Ishikawa (cell line): Measurements from ENCODE around the gene ABCC1.

Experiments used
- CEBPB ChIP-seq: IDR thresholded peaks from 2 replicates; pipeline ENCODE4 v1.6.1; 2012
- CREB1 ChIP-seq: IDR thresholded peaks from 2 replicates; pipeline ENCODE4 v1.6.1; 2012; ENCODE audit warnings: low read depth
- EGR1 ChIP-seq: IDR thresholded peaks from 2 replicates; pipeline ENCODE4 v1.6.1; 2012
- EP300 ChIP-seq: IDR thresholded peaks from 2 replicates; pipeline ENCODE4 v1.6.1; 2012; ENCODE audit warnings: borderline replicate concordance
- FOXM1 ChIP-seq: IDR thresholded peaks from 2 replicates; pipeline ENCODE4 v1.6.1; 2012; ENCODE audit warnings: low read depth, borderline replicate concordance
- NFIC ChIP-seq: IDR thresholded peaks from 2 replicates; pipeline ENCODE4 v1.6.1; 2012
- RAD21 ChIP-seq: IDR thresholded peaks from 2 replicates; pipeline ENCODE4 v1.6.1; 2012; ENCODE audit warnings: low read depth
- TAF1 ChIP-seq: IDR thresholded peaks from 2 replicates; pipeline ENCODE4 v1.6.1; 2012; ENCODE audit warnings: low read depth, mild to moderate bottlenecking
- TCF12 ChIP-seq: IDR thresholded peaks from 2 replicates; pipeline ENCODE4 v1.6.1; 2012; ENCODE audit warnings: low read depth
- TEAD4 ChIP-seq: IDR thresholded peaks from 2 replicates; pipeline ENCODE4 v1.6.1; 2012
- YY1 ChIP-seq: IDR thresholded peaks from 2 replicates; pipeline ENCODE4 v1.6.1; 2012; ENCODE audit warnings: low read depth
- ZBTB7A ChIP-seq: IDR thresholded peaks from 2 replicates; pipeline ENCODE4 v1.6.1; 2012; ENCODE audit warnings: low read depth
- TF ChIP-seq, protein P1 (sequence below): IDR thresholded peaks from 2 replicates; pipeline ENCODE4 v1.6.1; 2012
- TF ChIP-seq, protein P2 (sequence below): IDR thresholded peaks from 2 replicates; pipeline ENCODE4 v1.6.1; 2012
- TF ChIP-seq, protein P3 (sequence below): IDR thresholded peaks from 2 replicates; pipeline ENCODE4 v1.6.1; 2012; ENCODE audit warnings: low read depth, mild to moderate bottlenecking

The ABCC1 gene

DNA sequence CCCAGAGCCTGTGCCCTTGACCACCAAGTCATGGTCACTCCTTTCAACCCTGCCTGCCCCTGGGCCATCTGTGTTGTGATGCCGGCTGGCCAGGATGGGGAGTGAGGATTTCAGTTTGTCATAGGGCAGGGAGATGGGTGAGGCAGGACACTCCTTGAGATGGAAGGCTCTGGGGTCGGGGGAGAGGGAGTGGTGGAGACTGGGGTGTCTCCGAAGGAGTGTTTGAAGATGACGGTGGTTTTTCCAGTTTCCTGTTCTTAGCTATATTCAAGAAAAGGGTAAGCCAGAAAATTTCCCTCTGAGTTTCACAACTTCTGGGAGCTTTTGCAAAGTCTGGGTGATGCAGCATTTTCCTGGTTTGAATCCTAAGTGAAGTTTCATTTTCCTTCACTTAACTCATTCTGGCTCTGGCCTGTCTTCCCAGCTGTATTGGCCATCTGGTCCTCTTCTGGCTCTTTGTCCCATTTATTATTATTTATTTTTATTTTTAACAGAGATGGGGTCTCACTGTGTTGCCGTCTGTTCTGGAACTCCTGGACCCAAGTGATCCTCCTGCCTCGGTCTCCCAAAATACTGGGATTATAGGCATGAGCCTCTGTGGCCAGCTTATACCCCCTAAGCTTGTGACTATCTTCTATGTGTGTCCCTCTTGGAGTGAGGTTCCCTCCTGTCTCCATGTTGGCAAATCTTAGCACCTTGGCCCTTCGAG lies 27.7 kb downstream of the ABCC1 start:
- TF ChIP-seq CREB1, result no peak
- TF ChIP-seq FOXM1, result no peak
- no peak for TF ChIP-seq EGR1
- TF ChIP-seq NFIC, result no peak
- TF ChIP-seq TCF12, result no peak
- TF ChIP-seq ZBTB7A, result no peak
- TF ChIP-seq, protein P1, sequence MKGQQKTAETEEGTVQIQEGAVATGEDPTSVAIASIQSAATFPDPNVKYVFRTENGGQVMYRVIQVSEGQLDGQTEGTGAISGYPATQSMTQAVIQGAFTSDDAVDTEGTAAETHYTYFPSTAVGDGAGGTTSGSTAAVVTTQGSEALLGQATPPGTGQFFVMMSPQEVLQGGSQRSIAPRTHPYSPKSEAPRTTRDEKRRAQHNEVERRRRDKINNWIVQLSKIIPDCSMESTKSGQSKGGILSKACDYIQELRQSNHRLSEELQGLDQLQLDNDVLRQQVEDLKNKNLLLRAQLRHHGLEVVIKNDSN, result no peak
- TF ChIP-seq TEAD4, result no peak
- no peak for TF ChIP-seq EP300
- no peak for TF ChIP-seq CEBPB

DNA sequence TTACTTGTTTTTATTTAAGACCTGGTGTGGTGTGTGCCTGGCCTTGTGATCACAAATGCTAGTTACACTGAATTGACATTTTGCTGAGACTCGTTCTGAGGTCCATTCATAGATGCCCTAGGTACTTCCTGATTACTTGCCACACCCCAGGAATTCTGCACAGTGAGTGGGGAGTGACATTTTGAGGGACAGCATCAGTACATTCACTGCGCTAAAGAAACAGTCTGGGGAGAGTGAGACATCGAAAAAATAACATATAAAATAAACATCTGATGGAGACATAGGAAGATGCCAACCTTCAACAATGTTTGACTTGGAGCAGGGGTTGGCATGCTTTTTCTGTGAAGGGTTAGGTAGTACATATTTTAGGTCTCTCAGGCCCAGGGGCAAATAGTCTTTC lies 30.4 kb downstream of the ABCC1 start:
- TF ChIP-seq YY1, result no peak
- TF ChIP-seq NFIC, result no peak
- TF ChIP-seq, protein P2, sequence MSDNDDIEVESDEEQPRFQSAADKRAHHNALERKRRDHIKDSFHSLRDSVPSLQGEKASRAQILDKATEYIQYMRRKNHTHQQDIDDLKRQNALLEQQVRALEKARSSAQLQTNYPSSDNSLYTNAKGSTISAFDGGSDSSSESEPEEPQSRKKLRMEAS, result no peak
- no peak for TF ChIP-seq FOXM1
- TF ChIP-seq EGR1, result no peak
- TF ChIP-seq TEAD4, result no peak
- TF ChIP-seq RAD21, result no peak
- TF ChIP-seq TAF1, result no peak
- no peak for TF ChIP-seq CEBPB
- no peak for TF ChIP-seq EP300
- TF ChIP-seq TCF12, result no peak
- TF ChIP-seq, protein P3, sequence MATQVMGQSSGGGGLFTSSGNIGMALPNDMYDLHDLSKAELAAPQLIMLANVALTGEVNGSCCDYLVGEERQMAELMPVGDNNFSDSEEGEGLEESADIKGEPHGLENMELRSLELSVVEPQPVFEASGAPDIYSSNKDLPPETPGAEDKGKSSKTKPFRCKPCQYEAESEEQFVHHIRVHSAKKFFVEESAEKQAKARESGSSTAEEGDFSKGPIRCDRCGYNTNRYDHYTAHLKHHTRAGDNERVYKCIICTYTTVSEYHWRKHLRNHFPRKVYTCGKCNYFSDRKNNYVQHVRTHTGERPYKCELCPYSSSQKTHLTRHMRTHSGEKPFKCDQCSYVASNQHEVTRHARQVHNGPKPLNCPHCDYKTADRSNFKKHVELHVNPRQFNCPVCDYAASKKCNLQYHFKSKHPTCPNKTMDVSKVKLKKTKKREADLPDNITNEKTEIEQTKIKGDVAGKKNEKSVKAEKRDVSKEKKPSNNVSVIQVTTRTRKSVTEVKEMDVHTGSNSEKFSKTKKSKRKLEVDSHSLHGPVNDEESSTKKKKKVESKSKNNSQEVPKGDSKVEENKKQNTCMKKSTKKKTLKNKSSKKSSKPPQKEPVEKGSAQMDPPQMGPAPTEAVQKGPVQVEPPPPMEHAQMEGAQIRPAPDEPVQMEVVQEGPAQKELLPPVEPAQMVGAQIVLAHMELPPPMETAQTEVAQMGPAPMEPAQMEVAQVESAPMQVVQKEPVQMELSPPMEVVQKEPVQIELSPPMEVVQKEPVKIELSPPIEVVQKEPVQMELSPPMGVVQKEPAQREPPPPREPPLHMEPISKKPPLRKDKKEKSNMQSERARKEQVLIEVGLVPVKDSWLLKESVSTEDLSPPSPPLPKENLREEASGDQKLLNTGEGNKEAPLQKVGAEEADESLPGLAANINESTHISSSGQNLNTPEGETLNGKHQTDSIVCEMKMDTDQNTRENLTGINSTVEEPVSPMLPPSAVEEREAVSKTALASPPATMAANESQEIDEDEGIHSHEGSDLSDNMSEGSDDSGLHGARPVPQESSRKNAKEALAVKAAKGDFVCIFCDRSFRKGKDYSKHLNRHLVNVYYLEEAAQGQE, result no peak
- TF ChIP-seq ZBTB7A, result no peak
- TF ChIP-seq CREB1, result no peak

DNA sequence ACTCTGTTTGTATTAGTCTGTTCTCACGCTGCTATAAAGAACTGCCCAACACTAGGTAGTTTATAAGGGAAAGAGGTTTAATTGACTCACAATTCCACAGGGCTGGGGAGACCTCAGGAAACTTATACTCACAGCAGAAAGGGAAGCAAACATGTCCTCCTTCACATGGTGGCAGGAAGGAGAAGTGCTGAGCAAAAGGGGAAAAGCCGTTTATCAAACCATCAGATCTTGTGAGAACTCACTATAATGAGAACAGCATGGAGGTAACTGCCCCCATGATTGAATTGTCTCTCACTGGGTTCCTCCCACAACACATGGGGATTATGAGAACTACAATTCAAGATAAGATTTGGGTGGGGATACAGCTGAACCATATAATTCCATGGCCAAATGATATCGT lies 30.9 kb downstream of the ABCC1 start:
- TF ChIP-seq RAD21 (no peak), TCF12 (no peak), TEAD4 (no peak), ZBTB7A (no peak), YY1 (no peak), NFIC (no peak), EGR1 (no peak), FOXM1 (no peak), CEBPB (no peak), TAF1 (no peak), EP300 (no peak), CREB1 (no peak)
- TF ChIP-seq, protein P3, result no peak
- TF ChIP-seq, protein P2, result no peak
- TF ChIP-seq, protein P1, result no peak

DNA sequence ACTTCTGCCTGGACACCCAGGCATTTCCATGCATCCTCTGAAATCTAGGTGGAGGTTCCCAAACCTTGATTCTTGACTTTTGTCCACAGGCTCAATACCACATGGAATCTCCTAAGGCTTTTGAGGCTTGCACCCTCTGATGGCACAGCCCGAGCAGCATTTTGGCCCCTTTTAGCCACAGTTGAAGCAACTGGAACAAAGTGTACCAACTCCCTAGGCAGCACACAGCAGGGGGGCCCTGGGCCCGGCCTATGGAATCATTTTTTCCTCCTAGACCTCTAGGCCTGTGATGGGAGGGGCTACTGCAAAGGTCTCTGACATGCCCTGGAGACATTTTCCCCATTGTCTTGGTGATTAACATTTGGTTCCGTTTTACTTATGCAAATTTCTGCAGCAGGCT lies 32.0 kb downstream of the ABCC1 start:
- TF ChIP-seq, protein P2, result no peak
- no peak for TF ChIP-seq ZBTB7A
- no peak for TF ChIP-seq EGR1
- no peak for TF ChIP-seq EP300
- TF ChIP-seq TEAD4, result no peak
- TF ChIP-seq, protein P1, result no peak
- no peak for TF ChIP-seq RAD21
- TF ChIP-seq FOXM1, result no peak
- TF ChIP-seq TCF12, result no peak
- TF ChIP-seq TAF1, result no peak
- no peak for TF ChIP-seq YY1
- TF ChIP-seq, protein P3, result no peak
- TF ChIP-seq CREB1, result no peak
- no peak for TF ChIP-seq CEBPB
- TF ChIP-seq NFIC, result no peak
